HCT116 (cell line): Measurements from ENCODE around the gene KLK6. TPM values are rescaled to one million over a fixed set of nuclear protein-coding genes. Genes with fewer than 3 reads are reported as not detected.

Source experiments
- ATAC-seq: fragments of 200-7000 bp; cut with Tn5 transposase; 2 replicates; pipeline ENCODE4 v1.9.1; 2020; ENCODE audit warnings: mild to moderate bottlenecking, moderate library complexity
- BruUV-seq: library from RNA; stranded (reverse); fragments of 400-500 nt; replicated peaks from 2 replicates; lab custom pipeline; 2021; lab: Mats Ljungman, UMichigan
- CTCF ChIA-PET: fragments of 300-600 bp; sonication (Branson Sonifier 250); formaldehyde crosslinking; loops from one replicate; lab custom pipeline; 2021; ENCODE audit warnings: antibody characterized with exemption; lab: Charles Lee
- POLR2A ChIA-PET: fragments of 300-600, 350-600 bp; sonication (Branson Sonifier 250); formaldehyde crosslinking; loops from one replicate; lab custom pipeline; 2021; ENCODE audit warnings: antibody characterized with exemption; lab: Charles Lee
- RAD21 ChIA-PET, 2 experiments: fragments of 300-600 bp; sonication (Branson Sonifier 250); formaldehyde crosslinking; loops; one replicate each; lab custom pipeline; 2023; ENCODE audit warnings: low total read pairs in 2 of 2; ENCODE audit not compliant: uncharacterized antibody in 2 of 2, unreplicated experiment in 2 of 2, low non-redundant PET in 1 of 2; lab: Charles Lee
- DNase-seq: peaks from one replicate; pipeline ENCODE4 v3.0.0-alpha.2; 2010; ENCODE audit warnings: low read depth, low spot score
- H2AFZ ChIP-seq: fragments of 200-600 bp; shearing (Covaris generic), sonication (generic); 2 replicates; pipeline ENCODE4 v1.6.1; 2017; ENCODE audit warnings: low read depth, mixed run types, mixed read lengths, antibody characterized with exemption, low read length; ENCODE audit not compliant: poor library complexity, severe bottlenecking
- H3K27ac ChIP-seq: 2 replicates; pipeline ENCODE4 v1.5.1; 2012; ENCODE audit warnings: low read depth, low read length
- H3K27me3 ChIP-seq: fragments of 200-600 bp; sonication (generic); 2 replicates; pipeline ENCODE4 v1.6.1; 2016; ENCODE audit warnings: mixed run types, low read length, mixed read lengths; ENCODE audit not compliant: insufficient read depth
- H3K36me3 ChIP-seq, 2 experiments: fragments of 200-500 bp in 1 of 2; fragments of 200-600 bp in 1 of 2; sonication (Bioruptor generic) in 1 of 2; sonication (generic) in 1 of 2; 2 replicates each; pipeline versions ENCODE4 v1.5.1 to v1.6.1; 2014 to 2016; ENCODE audit warnings: low read length in 2 of 2, inconsistent platforms in 1 of 2, mixed read lengths in 1 of 2, mixed run types in 1 of 2; ENCODE audit not compliant: insufficient read depth in 2 of 2, control insufficient read depth in 1 of 2
- H3K4me1 ChIP-seq, 2 experiments: fragments of 200-600 bp in 1 of 2; sonication (generic) in 1 of 2; 2 replicates each; pipeline versions ENCODE4 v1.5.1 to v1.6.1; 2012 to 2017; ENCODE audit warnings: low read length in 2 of 2, inconsistent platforms in 1 of 2, mild to moderate bottlenecking in 1 of 2, mixed read lengths in 1 of 2, mixed run types in 1 of 2, moderate library complexity in 1 of 2; ENCODE audit not compliant: insufficient read depth in 2 of 2, control insufficient read depth in 1 of 2
- H3K4me2 ChIP-seq: fragments of 200-600 bp; sonication (generic); 2 replicates; pipeline ENCODE4 v1.6.1; 2017; ENCODE audit warnings: mixed run types, low read length, mixed read lengths
- H3K4me3 ChIP-seq, 2 experiments: fragments of 200-600 bp in 1 of 2; sonication (generic) in 1 of 2; replicated peaks in 1 of 2; 2 replicates each; pipeline ENCODE4 v1.5.1; 2011 to 2016; ENCODE audit warnings: low read length in 2 of 2, control low read depth in 1 of 2, low read depth in 1 of 2, mild to moderate bottlenecking in 1 of 2, mixed read lengths in 1 of 2, mixed run types in 1 of 2
- H3K79me2 ChIP-seq: fragments of 200-600 bp; sonication (generic); 2 replicates; pipeline ENCODE4 v1.6.1; 2017; ENCODE audit warnings: mild to moderate bottlenecking, mixed run types, low read length, moderate library complexity, mixed read lengths; ENCODE audit not compliant: insufficient read depth
- H3K9ac ChIP-seq: fragments of 200-600 bp; sonication (generic); 2 replicates; pipeline ENCODE4 v1.6.1; 2016; ENCODE audit warnings: low read length, mixed read lengths
- H3K9me2 ChIP-seq: fragments of 200-600 bp; sonication (generic), shearing (Covaris generic); 2 replicates; pipeline ENCODE4 v1.6.1; 2017; ENCODE audit warnings: mixed run types, mild to moderate bottlenecking, moderate library complexity; ENCODE audit not compliant: insufficient read depth
- H3K9me3 ChIP-seq, 2 experiments: fragments of 200-500 bp in 1 of 2; fragments of 200-600 bp in 1 of 2; sonication (Bioruptor generic) in 1 of 2; sonication (generic) in 1 of 2; 2 replicates each; pipeline ENCODE4 v1.6.1; 2014 to 2017; ENCODE audit warnings: low read length in 2 of 2, mixed read lengths in 2 of 2, inconsistent platforms in 1 of 2, low read depth in 1 of 2, mild to moderate bottlenecking in 1 of 2, mixed run types in 1 of 2, moderate library complexity in 1 of 2; ENCODE audit not compliant: control insufficient read depth in 1 of 2, insufficient read depth in 1 of 2
- H4K20me1 ChIP-seq: fragments of 200-600 bp; sonication (generic), shearing (Covaris generic); 2 replicates; pipeline ENCODE4 v1.6.1; 2017; ENCODE audit warnings: mixed run types, mild to moderate bottlenecking, moderate library complexity; ENCODE audit not compliant: insufficient read depth
- ATF3 ChIP-seq: IDR thresholded peaks from 2 replicates; pipeline ENCODE4 v1.6.1; 2012
- CBX3 ChIP-seq: IDR thresholded peaks from 2 replicates; pipeline ENCODE4 v1.6.1; 2012; ENCODE audit warnings: low read depth
- CEBPB ChIP-seq: IDR thresholded peaks from 2 replicates; pipeline ENCODE4 v1.6.1; 2012; ENCODE audit warnings: low read depth
- EGR1 ChIP-seq: IDR thresholded peaks from 2 replicates; pipeline ENCODE4 v1.6.1; 2012; ENCODE audit warnings: low read depth
- EZH2 ChIP-seq: fragments of 200-600 bp; sonication (generic); IDR thresholded peaks from 2 replicates; pipeline ENCODE4 v1.6.1; 2017; ENCODE audit warnings: antibody characterized with exemption, mixed run types
- EZH2phosphoT487 ChIP-seq: fragments of 200-600 bp; IDR thresholded peaks from 2 replicates; pipeline ENCODE4 v1.6.1; 2018; ENCODE audit warnings: antibody characterized with exemption, borderline replicate concordance
- FOSL1 ChIP-seq: IDR thresholded peaks from 2 replicates; pipeline ENCODE4 v1.6.1; 2012; ENCODE audit warnings: low read depth
- JUND ChIP-seq: IDR thresholded peaks from 2 replicates; pipeline ENCODE4 v1.6.1; 2012
- MAX ChIP-seq: IDR thresholded peaks from 2 replicates; pipeline ENCODE4 v1.6.1; 2012
- POLR2A ChIP-seq: IDR thresholded peaks from 2 replicates; pipeline ENCODE4 v1.7.0; 2011; ENCODE audit warnings: borderline replicate concordance; ENCODE audit not compliant: insufficient read depth, insufficient read length; ENCODE audit errors: extremely low read depth
- POLR2AphosphoS5 ChIP-seq: IDR thresholded peaks from 2 replicates; pipeline ENCODE4 v1.6.1; 2011; ENCODE audit warnings: mild to moderate bottlenecking, low read depth, low read length, moderate library complexity
- RAD21 ChIP-seq: IDR thresholded peaks from 2 replicates; pipeline ENCODE4 v1.6.1; 2012; ENCODE audit warnings: low read depth, mild to moderate bottlenecking
- REST ChIP-seq: IDR thresholded peaks from 2 replicates; pipeline ENCODE4 v1.6.1; 2012; ENCODE audit warnings: low read depth
- SIN3A ChIP-seq: IDR thresholded peaks from 2 replicates; pipeline ENCODE4 v1.6.1; 2012; ENCODE audit warnings: low read depth
- SP1 ChIP-seq: IDR thresholded peaks from 2 replicates; pipeline ENCODE4 v1.6.1; 2012; ENCODE audit warnings: low read depth
- SRF ChIP-seq: IDR thresholded peaks from 2 replicates; pipeline ENCODE4 v1.6.1; 2012; ENCODE audit warnings: low read depth
- TCF7L2 ChIP-seq: IDR thresholded peaks from 2 replicates; pipeline ENCODE4 v1.7.0; 2011; ENCODE audit warnings: borderline replicate concordance, inconsistent platforms; ENCODE audit not compliant: insufficient read depth, insufficient read length; ENCODE audit errors: extremely low read depth
- YY1 ChIP-seq: IDR thresholded peaks from 2 replicates; pipeline ENCODE4 v1.6.1; 2011; ENCODE audit warnings: low read length, low read depth, moderate library complexity, mild to moderate bottlenecking; ENCODE audit not compliant: insufficient replicate concordance; ENCODE audit errors: extremely low read depth
- ZFX ChIP-seq: fragments of 450-650 bp; IDR thresholded peaks from 2 replicates; pipeline ENCODE4 v1.6.1; 2017
- ZNF274 ChIP-seq: fragments of 200-500 bp; sonication (Bioruptor generic); IDR thresholded peaks from 2 replicates; pipeline ENCODE4 v1.6.1; 2014; ENCODE audit warnings: mild to moderate bottlenecking, low read depth, low read length, inconsistent platforms
- intact Hi-C: fragments of 100-400 bp; cut with micrococcal nuclease; formaldehyde crosslinking; loops from 2 replicates; pipeline ENCODE4 v1.10.0; 2022
- total RNA-seq: library from RNA; stranded (reverse); gene quantifications from one replicate; pipeline ENCODE4 v1.2.1, GENCODE V29; 2021; ENCODE audit not compliant: unreplicated experiment

The KLK6 gene
- total RNA-seq, 1 experiment from 2014 or later = 40.5 TPM

GRCh38 chr19:50981587-50982146 lies 12.3 kb upstream of the KLK6 start (continued):
- TF ChIP-seq RAD21 = no peak
- no peak for TF ChIP-seq FOSL1
- no peak for TF ChIP-seq ZNF274
- no peak for TF ChIP-seq ATF3
- no peak for TF ChIP-seq ZFX
- no peak for TF ChIP-seq CEBPB

- Histone ChIP-seq H3K4me2 (no peak overlapping the region), H3K27ac (no peak overlapping the region), H4K20me1 (no peaks in the 10 kb centered on the region), H3K36me3 (no peaks in the 10 kb centered on the region), H3K27me3 (no peaks in the 10 kb centered on the region), H2AFZ (no peak overlapping the region), H3K9ac (no peak overlapping the region), H3K4me3 (no peak overlapping the region), H3K79me2 (no peaks in the 10 kb centered on the region), H3K9me2 (no peaks in the 10 kb centered on the region), H3K9me3 (no peaks in the 10 kb centered on the region), H3K4me1 (peaks cover 39 to 74% of the 10 kb centered on the region in 2 experiments)
- BruUV-seq = no TSS peak
- DNase-seq (no peak), ATAC-seq (no peak)
- POLR2A ChIA-PET = no interaction called here
- RAD21 ChIA-PET = no interaction called here
- TF ChIP-seq ZFX (no peak), JUND (no peak), YY1 (no peak), ATF3 (no peak), CBX3 (no peak), EZH2phosphoT487 (no peak), ZNF274 (no peak), EZH2 (no peak), TCF7L2 (no peak), REST (no peak), POLR2AphosphoS5 (no peak), SIN3A (no peak), EGR1 (no peak), POLR2A (no peak), CEBPB (no peak), MAX (no peak), SP1 (no peak), SRF (no peak), FOSL1 (no peak)
- CTCF ChIA-PET = interaction anchor here (0.9 kb wide), 1 partner anchor 19 kb away, joined by 4 read pairs; no protein-coding TSS in a partner anchor
- intact Hi-C loops = no loop called here
These were observed 10.8 kb upstream of the KLK6 start for GRCh38 chr19:50980208-50980607.
